ENCODE results near the gene FBXL3. TPM values are rescaled to one million over a fixed set of nuclear protein-coding genes. Genes with fewer than 3 reads are reported as not detected.

FBXL3 gene
- total and polyA plus RNA-seq, 2 donors (not counting 1 experiment from before 2014, with no cell fraction given), result 20.5 to 78.0 TPM

GRCh38 chr13:76976929-76977328 lies 50.0 kb downstream of the FBXL3 start:
- H3K36me3 ChIP-seq (replicated peaks in 1 of 2; ENCODE audit: control extremely low read depth in 1 of 2, control insufficient read depth in 1 of 2, extremely low read depth in 1 of 2, insufficient read depth in 2 of 2, low read length in 1 of 2), result no peaks in the 10 kb centered on the region
- H2AFZ ChIP-seq (ENCODE audit: insufficient read depth, low read depth, low read length, poor library complexity, severe bottlenecking), result no peak overlapping the region
- H4K20me1 ChIP-seq (ENCODE audit: control insufficient read depth, insufficient read depth, low read length, poor library complexity, severe bottlenecking), result no peaks in the 10 kb centered on the region
- Mint-ChIP-seq H3K4me1 (peaks cover 4% of the 10 kb centered on the region), H3K27me3 (peaks cover 56% of the 10 kb centered on the region), H3K9me3 (ENCODE audit: insufficient read depth) (no peaks in the 10 kb centered on the region), H3K27ac (no peak overlapping the region), H3K4me3 (no peak overlapping the region)
- no peak for ATAC-seq (ENCODE audit: low read depth)
- TF ChIP-seq CTCF (IDR thresholded peaks at IDR 0.05) (no peak), EZH2 (IDR thresholded peaks at IDR 0.05; ENCODE audit: borderline replicate concordance, insufficient read depth, low read depth, low read length, poor library complexity, severe bottlenecking) (no peak)
- ChIA-PET POLR2A (no interaction called here), CTCF (interaction anchor here (1.1 kb wide), 1 partner anchor 1099 kb away, joined by 4 read pairs; no protein-coding TSS in a partner anchor)
- DNase-seq, result no peak
- H3K27me3 ChIP-seq (replicated peaks in 1 of 4; ENCODE audit: control extremely low read depth in 1 of 4, control insufficient read depth in 3 of 4, insufficient read depth in 4 of 4, low read length in 3 of 4), result peaks cover 0 to 25% (median 13%) of the 10 kb centered on the region in 4 experiments
- no peak overlapping the region for H3K27ac ChIP-seq (ENCODE audit: low read length in 2 of 2)
- peaks cover 0 to 7% of the 10 kb centered on the region in 2 donors for H3K4me1 ChIP-seq (ENCODE audit: control insufficient read depth in 2 of 2, insufficient read depth in 2 of 2, low read length in 2 of 2)
- WGBS (ENCODE audit: insufficient coverage), result 79% methylated on average over 5 of the region's 5 CpGs
- H3K9ac ChIP-seq (ENCODE audit: low read length), result no peak overlapping the region
- no peaks in the 10 kb centered on the region for H3K9me3 ChIP-seq (ENCODE audit: control extremely low read depth in 1 of 3, control insufficient read depth in 2 of 3, insufficient read depth in 1 of 3, low read length in 2 of 3)
- no peak overlapping the region for H3K4me2 ChIP-seq (replicated peaks; ENCODE audit: low read depth, low read length, poor library complexity, severe bottlenecking)
- no peaks in the 10 kb centered on the region for H3K79me2 ChIP-seq (ENCODE audit: control insufficient read depth, insufficient read depth, low read length)
- intact Hi-C loops (cut with micrococcal nuclease), result no loop called here
- no peak overlapping the region for H3K4me3 ChIP-seq (ENCODE audit: control extremely low read depth in 1 of 5, extremely low read depth in 1 of 5, insufficient read depth in 1 of 5, low read depth in 2 of 5, low read length in 4 of 5)

GRCh38 chr13:76976490-76976889 lies 50.5 kb downstream of the FBXL3 start:
- no peak overlapping the region for H2AFZ ChIP-seq (ENCODE audit: insufficient read depth, low read depth, low read length, poor library complexity, severe bottlenecking)
- no peaks in the 10 kb centered on the region for H4K20me1 ChIP-seq (ENCODE audit: control insufficient read depth, insufficient read depth, low read length, poor library complexity, severe bottlenecking)
- H3K9ac ChIP-seq (ENCODE audit: low read length), result no peak overlapping the region
- no peak overlapping the region for H3K4me2 ChIP-seq (replicated peaks; ENCODE audit: low read depth, low read length, poor library complexity, severe bottlenecking)
- H3K4me1 ChIP-seq (ENCODE audit: control insufficient read depth in 2 of 2, insufficient read depth in 2 of 2, low read length in 2 of 2), result peaks cover 0 to 7% of the 10 kb centered on the region in 2 donors
- H3K36me3 ChIP-seq (replicated peaks in 1 of 2; ENCODE audit: control extremely low read depth in 1 of 2, control insufficient read depth in 1 of 2, extremely low read depth in 1 of 2, insufficient read depth in 2 of 2, low read length in 1 of 2), result no peaks in the 10 kb centered on the region
- DNase-seq (no peak), ATAC-seq (ENCODE audit: low read depth) (no peak)
- no peak for TF ChIP-seq CTCF (IDR thresholded peaks at IDR 0.05)
- TF ChIP-seq EZH2 (IDR thresholded peaks at IDR 0.05; ENCODE audit: borderline replicate concordance, insufficient read depth, low read depth, low read length, poor library complexity, severe bottlenecking), result no peak
- H3K9me3 ChIP-seq (ENCODE audit: control extremely low read depth in 1 of 3, control insufficient read depth in 2 of 3, insufficient read depth in 1 of 3, low read length in 2 of 3), result no peaks in the 10 kb centered on the region
- Mint-ChIP-seq H3K9me3 (ENCODE audit: insufficient read depth) (no peaks in the 10 kb centered on the region), H3K27ac (no peak overlapping the region), H3K4me1 (peaks cover 4% of the 10 kb centered on the region), H3K4me3 (no peak overlapping the region), H3K27me3 (peaks cover 56% of the 10 kb centered on the region)
- H3K79me2 ChIP-seq (ENCODE audit: control insufficient read depth, insufficient read depth, low read length), result no peaks in the 10 kb centered on the region
- intact Hi-C loops (cut with micrococcal nuclease), result no loop called here
- H3K27me3 ChIP-seq (replicated peaks in 1 of 4; ENCODE audit: control extremely low read depth in 1 of 4, control insufficient read depth in 3 of 4, insufficient read depth in 4 of 4, low read length in 3 of 4), result peaks cover 0 to 25% (median 12%) of the 10 kb centered on the region in 4 experiments
- no peak overlapping the region for H3K27ac ChIP-seq (ENCODE audit: low read length in 2 of 2)
- ChIA-PET CTCF (interaction anchor here (1.1 kb wide), 1 partner anchor 1098 kb away, joined by 4 read pairs; no protein-coding TSS in a partner anchor), POLR2A (no interaction called here)
- H3K4me3 ChIP-seq (ENCODE audit: control extremely low read depth in 1 of 5, extremely low read depth in 1 of 5, insufficient read depth in 1 of 5, low read depth in 2 of 5, low read length in 4 of 5), result no peak overlapping the region
- 52% methylated on average over 4 of the region's 8 CpGs for WGBS (ENCODE audit: insufficient coverage)

All from B cell (primary cell).